CD4-positive, alpha-beta T cell treated with Interleukin-15 for 1 hour (primary cell): ENCODE measurements around the gene CAMK4.

Source experiments
- DNase-seq: peaks from one replicate; pipeline ENCODE4 v3.0.0-alpha.2; 2020

The CAMK4 gene

DNA sequence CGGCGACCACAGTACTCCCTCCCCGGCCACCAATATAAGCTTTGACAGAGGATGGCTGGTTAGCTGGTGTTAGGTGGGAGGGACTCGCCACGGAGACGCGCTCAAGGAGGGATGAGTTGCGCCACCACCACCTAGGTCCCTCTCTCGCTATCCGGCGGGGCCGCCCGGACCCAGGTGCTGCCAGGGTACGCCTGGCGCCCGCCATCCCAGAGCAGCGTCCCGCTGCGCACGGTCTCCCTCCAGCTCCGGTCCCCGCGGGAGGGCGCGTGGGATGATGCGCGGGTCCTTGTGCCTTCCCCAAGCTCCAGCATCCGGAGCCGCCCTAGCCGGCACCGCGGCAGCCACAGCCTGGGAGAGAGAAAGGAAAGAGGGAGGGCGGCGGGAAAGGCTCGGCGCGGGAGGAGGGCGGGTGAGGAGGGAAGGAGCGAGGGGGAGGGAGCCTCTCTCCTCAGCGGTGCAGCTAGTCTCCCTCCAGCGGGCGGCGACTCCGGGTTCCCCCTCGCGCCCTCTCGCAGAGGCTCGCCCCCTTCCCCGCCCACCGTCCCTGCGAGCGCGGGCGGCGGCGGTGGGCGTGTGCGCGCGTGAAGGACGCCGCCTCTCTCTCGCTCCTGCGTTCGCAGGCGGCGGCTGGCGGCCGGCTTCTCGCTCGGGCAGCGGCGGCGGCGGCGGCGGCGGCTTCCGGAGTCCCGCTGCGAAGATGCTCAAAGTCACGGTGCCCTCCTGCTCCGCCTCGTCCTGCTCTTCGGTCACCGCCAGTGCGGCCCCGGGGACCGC lies at the start of gene CAMK4:
Gene CAMK4 (plus strand): TSS at position 598 of the 774 bp plus-strand sequence. CDS start 100 bp downstream, at position 698.
- DNase-seq = peak; percentile 80

DNA sequence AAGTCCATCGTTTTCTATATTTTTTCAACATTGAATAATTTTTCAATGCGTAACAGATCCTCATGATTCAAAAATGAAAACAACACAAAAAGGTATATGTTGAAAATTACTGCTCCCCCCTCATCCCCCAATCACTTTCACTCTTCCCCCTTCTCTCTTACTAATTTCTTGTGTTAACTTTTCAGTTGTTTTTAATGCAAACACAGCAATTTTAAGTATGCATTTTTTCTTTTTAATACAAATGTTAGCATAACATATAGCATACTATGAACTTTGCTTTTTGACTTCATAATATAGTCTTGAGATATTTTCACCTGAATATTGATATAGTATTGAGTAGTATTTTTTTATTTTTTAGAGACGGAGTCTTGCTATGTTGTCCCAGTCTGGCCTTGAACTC lies 41.1 kb upstream of the CAMK4 start:
- DNase-seq = no peak

DNA sequence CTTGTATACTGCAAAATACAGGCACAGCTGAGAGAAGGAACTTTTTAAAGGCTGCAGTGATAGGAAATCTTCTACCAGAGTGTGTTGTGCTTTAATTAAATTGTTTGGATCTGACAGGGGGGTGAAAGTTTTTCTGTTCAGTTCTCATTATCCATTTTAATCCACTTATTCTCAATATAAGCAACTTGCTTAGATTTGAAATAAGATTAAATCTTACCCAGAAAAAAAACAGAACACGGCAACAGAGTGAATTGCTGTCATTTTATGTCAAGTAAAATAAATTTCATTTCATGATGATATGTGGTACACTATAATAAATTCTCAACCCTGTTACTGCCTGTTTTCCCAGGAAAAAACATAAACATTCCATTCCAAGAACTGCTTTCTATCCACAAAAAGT lies 37.1 kb upstream of the CAMK4 start:
- no peak for DNase-seq

GRCh38 chr5:111194053-111194452 lies 30.1 kb upstream of the CAMK4 start:
- DNase-seq = no peak

GRCh38 chr5:111194925-111195324 lies 29.3 kb upstream of the CAMK4 start:
- DNase-seq = no peak

DNA sequence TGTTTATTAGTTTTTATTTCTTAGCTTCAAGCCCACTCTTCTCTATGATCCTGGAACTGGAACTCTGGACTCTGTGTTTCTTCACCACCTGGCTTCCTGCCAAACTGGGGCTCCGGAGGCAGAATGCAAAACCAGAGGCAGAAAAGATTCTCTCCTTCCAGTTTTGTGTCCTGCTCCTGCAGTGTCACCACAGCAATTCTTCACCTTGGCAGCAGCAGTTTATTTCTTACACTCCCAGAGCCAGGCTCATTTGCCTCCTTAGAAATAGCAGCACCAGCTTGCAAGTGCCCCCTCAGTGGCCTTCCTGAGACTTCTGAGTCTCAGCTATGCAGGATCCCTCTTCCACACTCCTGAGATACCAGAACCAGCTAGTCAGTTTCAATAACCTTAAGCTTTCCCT lies 26.7 kb upstream of the CAMK4 start:
- no peak for DNase-seq

DNA sequence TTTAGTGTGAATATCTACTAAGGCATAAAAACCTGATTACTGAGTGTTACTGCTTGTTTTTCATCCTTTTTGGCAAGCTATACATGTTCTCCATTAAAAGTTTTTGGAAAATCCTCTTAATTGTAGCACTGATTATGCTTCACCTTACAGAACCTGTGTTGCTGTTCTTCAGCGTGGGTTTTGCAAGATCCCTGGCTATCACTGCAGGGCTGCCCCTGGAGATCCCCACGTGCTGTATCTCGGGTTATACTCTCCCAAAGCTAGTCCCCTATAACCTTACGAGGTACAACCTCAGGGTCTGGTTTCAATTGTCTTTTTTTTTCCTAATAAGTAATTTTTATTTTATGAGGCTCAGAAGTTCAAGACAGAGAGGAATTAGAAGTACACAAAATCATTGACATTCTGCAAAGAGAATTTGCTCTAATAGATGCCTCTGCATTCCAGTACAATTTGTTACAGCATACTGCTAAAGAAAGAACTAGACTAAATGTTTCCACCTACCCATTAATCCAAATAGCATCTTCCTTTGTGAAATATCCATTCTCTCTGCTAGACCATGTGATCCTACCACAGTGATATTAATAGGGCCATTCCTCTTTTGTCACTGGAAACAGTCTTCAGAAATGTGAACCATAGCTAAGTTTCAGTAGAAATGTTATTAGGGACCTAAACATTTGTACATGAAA lies 25.8 kb upstream of the CAMK4 start:
- no peak for DNase-seq

DNA sequence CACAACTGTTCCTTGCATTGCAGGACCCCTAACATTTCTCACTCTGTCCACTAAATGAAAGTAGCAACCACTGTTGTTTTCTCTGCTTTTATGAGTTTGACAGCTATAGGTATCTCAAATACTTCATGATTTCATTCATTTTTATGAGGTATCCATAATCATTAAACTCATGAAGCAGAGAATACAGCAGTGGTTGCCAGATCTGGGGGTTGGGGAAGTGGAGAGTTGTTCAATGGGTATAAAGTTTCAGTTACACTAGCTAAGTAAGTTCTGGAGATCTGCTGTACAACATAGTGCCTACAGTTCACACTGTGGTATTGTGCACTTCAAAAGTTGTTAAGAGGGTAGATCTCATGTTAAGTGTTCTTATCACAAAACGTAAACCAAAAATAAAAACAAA lies 23.4 kb upstream of the CAMK4 start:
- DNase-seq = no peak

DNA sequence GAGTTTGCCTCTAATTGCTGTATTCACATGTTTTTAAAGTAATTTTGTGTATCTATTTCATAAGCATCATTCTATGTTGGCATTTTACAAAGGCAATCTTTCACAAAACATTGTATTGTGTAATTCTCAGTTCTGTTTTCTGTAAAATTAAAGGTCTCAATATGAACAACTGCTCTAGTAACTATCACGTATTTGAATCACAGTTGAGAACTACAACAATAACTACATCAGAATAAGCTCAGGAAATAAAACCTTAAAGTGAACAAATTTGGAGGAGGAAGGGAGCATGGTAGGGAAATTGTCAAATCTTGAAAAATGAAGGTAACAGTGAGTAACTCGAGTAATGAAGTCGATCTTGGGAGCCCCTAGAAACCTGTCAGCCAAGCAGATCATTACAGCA lies 22.5 kb upstream of the CAMK4 start:
- no peak for DNase-seq

DNA sequence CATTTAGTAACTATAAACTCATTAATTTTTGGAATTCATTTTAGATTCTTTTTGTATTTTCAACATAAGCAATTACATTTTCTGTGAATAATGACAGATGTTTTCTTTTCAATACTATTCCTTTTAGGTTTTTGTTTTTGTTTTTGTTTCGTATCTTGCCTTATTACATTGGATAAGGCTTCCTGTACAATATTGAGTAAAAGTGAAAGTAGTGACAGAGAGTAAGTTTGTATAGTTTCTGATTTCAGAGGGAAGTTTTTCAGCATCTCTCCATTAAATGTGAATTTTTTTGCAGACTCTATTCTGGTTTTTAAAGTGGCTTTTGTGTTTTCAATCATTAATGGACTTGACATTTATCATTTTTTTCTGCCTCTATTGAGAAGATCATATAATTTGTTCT lies 12.8 kb upstream of the CAMK4 start:
- no peak for DNase-seq

- DNase-seq = no peak
Measured at GRCh38 chr5:111214052-111214742, 10.0 kb upstream of the CAMK4 start.

GRCh38 chr5:111215971-111216370 lies 8.2 kb upstream of the CAMK4 start:
- no peak for DNase-seq

- no peak for DNase-seq
Measured at GRCh38 chr5:111221139-111221538, 3.0 kb upstream of the CAMK4 start.

DNA sequence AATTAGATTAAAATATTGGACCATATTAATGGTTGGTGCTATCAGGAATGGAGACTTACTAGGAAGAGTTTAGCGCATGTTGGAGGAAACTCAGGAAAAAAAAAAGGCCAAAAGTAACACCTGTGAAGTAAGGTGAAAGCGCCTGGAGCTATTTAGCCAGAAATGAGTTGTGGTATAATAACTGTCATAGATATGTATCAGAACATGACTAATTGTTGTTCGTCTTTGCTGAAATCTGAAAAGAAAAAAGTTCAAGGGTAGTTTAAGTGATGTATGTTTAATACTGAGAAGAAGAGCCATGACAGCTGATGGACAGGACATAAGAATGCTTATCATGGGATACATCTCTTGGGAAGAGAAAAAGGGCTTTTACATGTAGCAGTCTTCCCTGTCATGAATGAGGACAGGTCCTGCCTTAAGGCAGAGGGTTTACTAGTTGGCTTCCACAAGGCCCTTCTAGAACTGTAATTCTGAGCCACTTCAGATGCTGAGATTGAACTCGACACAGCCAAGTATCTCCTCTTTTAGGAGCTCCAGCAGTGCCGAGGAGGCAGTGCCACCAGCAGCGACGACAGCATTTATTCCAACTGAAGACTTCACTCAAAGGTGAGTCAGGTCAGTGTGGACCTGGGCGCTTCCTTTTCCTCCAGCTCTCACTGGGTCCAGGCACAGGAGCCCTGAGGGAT lies 940 bp upstream of the CAMK4 start:
- no peak for DNase-seq

DNA sequence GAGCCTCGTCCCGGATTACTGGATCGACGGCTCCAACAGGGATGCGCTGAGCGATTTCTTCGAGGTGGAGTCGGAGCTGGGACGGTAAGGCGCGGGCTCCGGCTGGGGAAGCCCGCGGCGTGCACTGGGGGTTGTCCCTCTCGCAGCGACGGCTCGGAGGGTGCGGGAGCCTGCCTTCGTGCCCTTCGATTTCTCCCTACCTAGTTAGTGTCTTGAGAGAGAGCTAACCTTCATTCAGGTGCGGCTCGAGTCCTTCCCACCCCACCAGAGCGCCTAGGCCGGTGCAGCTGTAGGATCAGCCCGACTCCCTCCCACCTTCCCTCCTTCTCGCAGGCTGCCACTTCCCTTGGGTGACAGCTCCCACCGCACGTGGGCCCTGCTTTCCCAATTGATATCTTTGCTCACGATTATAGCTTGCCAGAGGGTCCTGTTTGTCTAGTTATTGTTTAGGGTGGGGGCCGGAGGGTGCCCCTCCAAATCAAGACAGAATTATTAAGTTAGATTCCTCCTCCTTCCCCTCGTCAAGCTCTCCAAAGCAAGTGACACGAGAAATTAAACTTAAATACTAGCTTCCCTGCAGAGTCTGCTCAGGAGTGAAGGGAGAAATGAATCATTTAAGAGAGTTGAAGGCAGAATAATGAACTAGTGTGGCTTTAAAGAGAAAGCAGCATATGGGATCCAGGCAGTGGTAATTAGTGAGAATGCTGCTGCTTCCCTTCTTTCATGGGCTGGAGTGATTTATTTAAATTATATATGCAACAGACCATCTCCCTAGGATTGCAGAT lies 569 bp downstream of the CAMK4 start:
- no peak for DNase-seq

GRCh38 chr5:111225926-111226325 lies 1.7 kb downstream of the CAMK4 start:
- peak; percentile 24 for DNase-seq

DNA sequence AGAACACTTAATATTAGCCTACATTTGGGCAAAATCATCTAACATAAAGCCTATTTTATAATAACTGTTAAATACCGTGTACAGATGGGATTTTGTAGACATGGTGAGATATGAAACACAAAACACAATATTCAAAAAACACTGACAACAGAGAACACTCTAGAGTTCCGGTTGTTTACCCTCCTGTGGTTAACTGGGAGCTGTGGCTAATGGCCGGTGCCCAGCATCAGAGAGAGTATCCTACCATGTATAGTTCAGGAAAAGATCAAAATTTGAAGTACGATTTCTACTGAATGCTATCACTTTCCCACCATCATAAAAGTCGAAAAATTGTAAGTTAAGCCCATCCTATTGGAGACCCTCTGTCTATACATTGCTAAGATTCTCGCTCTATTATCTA lies 2.4 kb downstream of the CAMK4 start:
- DNase-seq = no peak

- no peak for DNase-seq
Measured at GRCh38 chr5:111227226-111227782, 3.1 kb downstream of the CAMK4 start.

- DNase-seq = peak; percentile 28
Measured at GRCh38 chr5:111227801-111228200, 3.6 kb downstream of the CAMK4 start.

DNA sequence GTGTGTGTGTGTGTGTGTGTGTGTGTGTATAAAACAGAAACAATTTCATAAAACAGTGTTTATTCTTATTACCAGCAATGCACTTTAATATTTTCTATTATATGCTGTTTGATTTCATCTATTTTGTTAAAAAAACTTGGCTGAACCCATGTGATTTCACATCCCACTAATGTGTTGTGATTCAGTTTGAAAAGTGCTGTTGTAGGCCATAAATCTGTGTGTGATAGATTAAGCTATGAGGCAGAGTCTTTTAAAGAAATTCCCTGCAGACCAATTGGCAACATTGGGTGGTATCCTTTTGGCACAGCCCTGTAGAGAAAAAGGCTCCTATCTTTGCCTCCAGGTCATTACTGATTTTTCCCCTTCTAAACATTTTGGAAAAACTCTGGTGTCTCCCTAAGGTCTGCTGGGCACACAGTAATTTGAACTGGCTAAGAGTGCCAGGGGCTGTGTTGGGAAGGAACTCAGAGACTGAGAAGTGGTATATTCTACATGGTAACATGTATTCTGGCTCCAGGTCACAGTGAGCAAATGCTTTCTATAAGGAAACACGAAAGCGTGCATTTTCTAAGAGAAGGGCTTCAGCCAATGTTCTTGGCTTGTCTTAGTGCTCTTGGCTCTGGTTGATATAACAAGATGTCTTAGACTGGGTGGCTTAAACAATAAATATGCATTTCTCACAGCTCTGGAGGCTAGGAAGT lies 4.5 kb downstream of the CAMK4 start:
- DNase-seq = no peak

DNA sequence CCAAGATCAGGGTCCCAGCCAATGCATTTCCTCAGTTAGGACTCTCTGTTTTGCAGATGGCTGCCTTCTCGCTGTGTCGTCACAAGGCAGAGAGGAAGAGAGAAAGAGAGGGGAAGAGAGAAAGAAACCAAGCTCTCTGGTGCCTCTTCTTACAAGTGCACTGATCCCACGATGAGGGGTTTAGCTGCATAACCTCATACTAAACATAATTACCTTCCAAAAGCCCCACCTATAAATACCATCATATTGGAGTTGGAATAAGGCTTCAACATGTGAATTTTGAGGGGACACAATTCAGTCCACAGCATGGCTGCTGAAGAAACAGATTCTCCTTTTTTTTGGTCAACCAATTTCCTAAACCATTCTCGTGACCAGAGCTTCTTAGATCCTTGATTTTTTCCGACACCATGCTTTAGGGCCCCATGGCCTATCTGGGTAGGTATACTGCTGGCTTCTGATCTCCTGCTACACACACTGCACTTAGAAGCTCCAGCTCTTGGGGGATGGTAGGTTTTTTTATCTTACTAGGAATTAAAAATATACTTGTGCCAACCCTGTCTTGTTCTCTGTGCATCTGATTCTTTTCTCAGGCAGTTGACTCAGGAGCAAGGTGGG lies 5.1 kb downstream of the CAMK4 start:
- no peak for DNase-seq
